ENCODE results near the gene PSMD6.

PSMD6 gene

GRCh38 chr3:64046592-64046991 lies 23.3 kb upstream of the PSMD6 start:
- DNase-seq (ENCODE audit: low read depth in 3 of 3) = no peak

DNA sequence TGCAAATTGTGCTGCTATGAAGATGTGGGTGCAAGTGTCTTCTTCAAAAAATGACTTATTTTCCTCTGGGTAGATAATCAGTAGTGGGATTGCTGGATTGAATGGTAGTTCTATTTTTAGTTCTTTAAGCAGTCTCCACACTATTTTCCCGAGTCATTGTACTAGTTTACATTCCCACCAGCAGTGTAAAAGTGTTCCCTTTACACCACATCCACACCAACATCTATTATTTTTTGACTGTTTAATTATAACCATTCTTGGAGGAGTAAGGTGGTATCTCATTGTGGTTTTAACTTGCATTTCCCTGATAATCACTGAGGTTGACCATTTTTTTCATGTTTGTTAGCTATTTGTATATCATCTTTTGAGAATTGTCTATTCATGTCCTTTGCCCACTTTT lies 19.7 kb upstream of the PSMD6 start:
- no peak for DNase-seq (ENCODE audit: low read depth in 3 of 3)

- DNase-seq (ENCODE audit: low read depth in 3 of 3) = no peak
Observed at GRCh38 chr3:64039981-64040733, 16.9 kb upstream of the PSMD6 start.

- no peak for DNase-seq (ENCODE audit: low read depth in 3 of 3)
Observed at GRCh38 chr3:64039332-64039731, 16.0 kb upstream of the PSMD6 start.

GRCh38 chr3:64038253-64038767 lies 15.0 kb upstream of the PSMD6 start:
- no peak for DNase-seq (ENCODE audit: low read depth in 3 of 3)

- no peak for DNase-seq (ENCODE audit: low read depth in 3 of 3)
Observed at GRCh38 chr3:64037084-64037483, 13.8 kb upstream of the PSMD6 start.

- DNase-seq (ENCODE audit: low read depth in 3 of 3) = no peak
Observed at GRCh38 chr3:64033069-64033468, 9.8 kb upstream of the PSMD6 start.

DNA sequence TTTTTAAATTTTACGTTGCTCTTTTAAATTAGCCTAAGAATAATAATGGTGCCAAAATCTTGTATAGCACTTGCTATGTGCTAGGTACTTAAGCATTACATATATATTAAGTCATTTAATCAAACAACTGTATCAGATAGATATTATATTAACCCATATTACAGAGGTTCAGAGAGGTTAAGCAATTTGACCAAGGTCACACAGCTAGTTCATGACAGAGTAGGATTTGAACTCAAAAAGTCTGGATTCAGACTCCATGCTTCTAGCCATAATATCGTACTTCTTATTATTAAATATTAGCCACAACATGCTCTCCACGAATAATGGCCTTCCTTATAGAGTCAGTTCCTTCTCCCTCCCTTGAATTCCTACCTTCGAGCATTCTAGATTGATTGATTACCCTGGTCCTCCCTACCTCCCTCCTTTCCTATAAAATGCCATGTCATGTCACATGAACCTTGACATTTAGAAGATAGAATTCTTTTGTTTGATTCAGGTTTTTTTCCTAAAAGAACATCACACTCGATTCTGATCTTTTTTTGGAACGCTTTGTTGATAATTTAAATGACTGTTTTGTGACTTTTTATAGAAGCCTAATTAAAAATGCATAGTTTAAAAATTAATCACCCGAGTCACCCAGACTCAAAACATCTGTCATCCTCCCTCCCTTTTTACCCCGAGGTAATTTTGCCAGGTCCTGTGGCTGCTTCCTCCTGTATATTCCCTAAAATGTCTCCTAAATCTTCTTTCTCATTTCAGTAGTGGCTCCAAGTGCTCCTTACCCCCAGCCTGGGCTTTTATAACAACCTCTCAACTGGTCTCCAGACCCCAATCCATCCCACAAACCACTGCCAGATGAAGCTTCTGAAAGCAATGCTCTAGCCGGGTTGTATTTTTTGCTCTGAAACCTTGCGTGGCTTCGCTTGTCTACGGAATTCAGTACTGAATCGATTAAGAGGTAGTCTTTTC lies 8.5 kb upstream of the PSMD6 start:
- no peak for DNase-seq (ENCODE audit: low read depth in 3 of 3)

DNA sequence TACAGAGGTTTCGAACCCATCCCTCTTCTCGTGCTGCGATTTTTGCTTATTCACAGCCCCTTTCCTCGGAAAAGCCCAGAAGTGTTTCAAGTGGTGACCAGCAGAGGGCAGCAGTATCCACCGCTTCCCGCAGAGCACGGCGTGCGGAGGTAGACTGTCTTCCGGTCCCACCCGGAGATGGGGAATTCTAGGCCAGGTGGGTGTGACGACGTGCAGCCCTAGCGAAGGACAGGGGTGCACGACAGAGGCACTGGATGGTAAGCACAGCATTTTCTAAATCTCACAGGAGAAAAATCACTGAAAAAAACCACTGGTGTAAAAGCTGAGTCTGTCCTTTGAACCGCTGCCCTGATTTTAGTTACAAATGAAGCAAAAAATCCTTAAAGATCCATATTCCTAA lies 7.4 kb upstream of the PSMD6 start:
- DNase-seq (ENCODE audit: low read depth in 3 of 3) = peak; percentile 64 to 78 (median 69)

GRCh38 chr3:64029287-64029686 lies 6.0 kb upstream of the PSMD6 start:
- no peak for DNase-seq (ENCODE audit: low read depth in 3 of 3)

DNA sequence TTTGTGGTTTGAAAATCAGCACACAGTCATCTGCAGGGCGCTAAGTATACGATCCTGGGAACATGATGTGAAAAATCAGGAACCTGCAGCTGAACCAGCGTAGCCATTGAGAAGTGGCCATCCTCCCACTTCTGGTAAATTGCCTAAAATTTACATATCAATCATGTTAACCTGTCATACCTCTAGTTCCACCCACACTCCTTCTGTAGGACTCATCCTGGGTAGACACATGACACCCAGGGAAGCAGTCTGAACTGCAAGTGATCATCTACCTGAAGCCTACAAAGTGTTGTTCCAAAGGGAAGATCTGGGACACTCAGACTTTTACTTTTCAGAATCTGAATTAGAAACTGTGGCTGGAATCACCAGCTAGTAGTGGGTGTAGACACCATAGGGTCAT lies 5.5 kb upstream of the PSMD6 start:
- DNase-seq (ENCODE audit: low read depth in 3 of 3) = no peak

DNA sequence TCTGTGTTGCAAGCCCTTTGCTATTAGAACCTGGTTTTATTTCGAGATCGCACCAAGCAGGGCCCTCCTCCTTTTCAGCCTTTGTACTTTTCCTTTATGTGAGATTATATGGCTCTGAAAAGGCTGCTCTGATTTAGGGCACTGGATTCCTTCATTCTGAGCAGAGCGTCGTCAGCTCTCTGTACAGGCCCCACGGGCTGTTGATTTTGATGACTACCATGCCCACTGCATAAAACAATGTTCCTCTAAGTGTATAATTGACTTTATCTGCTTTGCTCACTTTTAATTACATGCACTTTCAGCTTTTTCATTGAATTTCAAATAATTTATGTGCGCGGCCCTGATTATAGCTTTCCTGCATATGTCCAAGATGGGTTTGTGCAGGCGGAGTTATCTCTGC lies 4.4 kb upstream of the PSMD6 start:
- DNase-seq (ENCODE audit: low read depth in 3 of 3) = no peak

DNA sequence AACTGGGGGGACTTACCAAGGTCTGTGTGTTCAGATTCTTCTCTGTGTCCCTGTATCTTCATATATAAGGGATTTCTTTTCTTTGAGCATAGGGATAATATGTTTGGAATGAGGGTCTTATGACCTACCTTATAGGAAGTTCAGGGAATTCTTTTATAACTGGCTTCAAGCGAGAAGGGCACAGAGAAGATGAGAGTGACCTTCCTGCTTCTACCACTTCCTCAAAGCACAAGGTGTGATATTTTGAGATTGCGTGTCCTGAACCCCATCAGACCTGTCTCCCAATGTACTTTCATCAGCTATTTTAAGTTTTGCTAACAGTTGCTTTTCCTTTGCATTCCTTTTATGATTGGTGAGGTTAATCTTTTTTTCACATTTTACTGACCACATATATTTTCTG lies 3.1 kb upstream of the PSMD6 start:
- no peak for DNase-seq (ENCODE audit: low read depth in 3 of 3)

GRCh38 chr3:64023861-64024223 lies 548 bp upstream of the PSMD6 start:
- DNase-seq (ENCODE audit: low read depth in 3 of 3) = no peak

DNA sequence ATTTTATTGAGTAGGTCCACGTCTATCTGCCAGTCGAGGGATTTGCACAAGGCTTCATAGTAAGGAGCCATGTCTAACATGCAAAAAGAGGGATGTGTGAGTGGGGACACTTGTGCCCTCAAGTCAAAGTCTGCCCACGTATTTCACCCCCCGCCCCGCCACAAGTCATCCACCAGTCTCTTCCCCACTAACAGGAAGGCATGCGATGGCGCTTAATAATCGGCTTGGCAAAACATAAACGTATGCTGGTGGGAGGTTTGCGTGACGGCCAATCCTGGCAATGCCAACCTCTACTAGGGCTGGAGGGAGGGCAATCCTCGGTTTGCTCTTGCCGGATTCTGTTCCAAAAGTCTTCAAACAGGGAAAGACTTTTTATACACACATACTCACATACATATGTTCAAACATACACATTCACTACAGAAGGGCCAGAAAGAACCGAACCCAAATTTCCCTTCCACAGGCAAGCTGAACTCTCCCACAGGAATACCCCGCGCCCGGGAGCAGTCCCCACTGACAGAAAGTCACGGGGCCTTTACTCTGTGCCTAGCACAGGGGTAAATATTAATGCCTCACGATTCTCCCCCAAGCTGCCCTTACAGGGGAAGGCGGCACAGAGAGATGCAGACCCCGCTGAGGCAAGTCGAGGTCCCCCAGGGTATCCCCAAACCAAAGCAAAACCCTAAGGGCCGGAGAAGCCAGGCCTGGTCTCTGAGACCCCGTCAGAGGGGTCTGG lies 675 bp downstream of the PSMD6 start:
- peak in 1 of 3 experiments; percentile 4 for DNase-seq (ENCODE audit: low read depth in 3 of 3)

DNA sequence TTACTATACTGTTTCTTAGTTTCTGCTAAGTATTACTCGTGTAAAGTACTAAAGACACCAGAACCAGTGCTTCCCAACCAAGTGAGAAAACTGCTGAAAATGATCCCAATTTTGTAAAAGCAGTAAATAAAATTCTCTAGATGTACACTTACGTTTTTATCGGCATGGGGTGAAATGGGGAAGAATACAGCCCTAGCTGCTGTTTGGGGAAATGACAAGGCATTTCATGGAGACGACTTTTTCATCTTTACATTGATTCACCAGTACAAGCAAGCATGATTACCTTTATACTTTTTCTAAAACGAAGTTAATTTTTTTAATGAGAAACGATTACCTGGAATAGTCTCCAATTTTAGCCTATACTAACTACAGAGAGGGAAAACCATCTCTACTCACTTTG lies 1.4 kb downstream of the PSMD6 start:
- DNase-seq (ENCODE audit: low read depth in 3 of 3) = no peak

DNA sequence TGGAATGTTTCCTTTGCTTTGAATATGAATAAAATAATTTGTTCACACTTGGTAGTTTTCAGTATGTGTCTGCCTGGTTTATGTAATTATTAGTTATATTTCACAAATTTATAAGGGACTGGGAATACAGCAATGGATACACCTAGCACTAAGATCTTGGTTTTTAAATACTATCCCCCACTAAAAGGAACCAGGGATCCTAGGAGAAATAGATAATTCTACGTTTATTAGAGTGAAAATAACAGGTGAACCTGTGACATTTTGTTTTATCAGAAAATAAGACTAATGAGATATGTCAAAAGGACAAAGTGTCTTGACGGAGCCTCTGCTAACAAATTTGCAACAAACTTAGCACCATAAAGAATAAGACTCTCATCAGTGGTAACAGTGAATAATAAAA lies 3.4 kb downstream of the PSMD6 start:
- DNase-seq (ENCODE audit: low read depth in 3 of 3) = no peak

DNA sequence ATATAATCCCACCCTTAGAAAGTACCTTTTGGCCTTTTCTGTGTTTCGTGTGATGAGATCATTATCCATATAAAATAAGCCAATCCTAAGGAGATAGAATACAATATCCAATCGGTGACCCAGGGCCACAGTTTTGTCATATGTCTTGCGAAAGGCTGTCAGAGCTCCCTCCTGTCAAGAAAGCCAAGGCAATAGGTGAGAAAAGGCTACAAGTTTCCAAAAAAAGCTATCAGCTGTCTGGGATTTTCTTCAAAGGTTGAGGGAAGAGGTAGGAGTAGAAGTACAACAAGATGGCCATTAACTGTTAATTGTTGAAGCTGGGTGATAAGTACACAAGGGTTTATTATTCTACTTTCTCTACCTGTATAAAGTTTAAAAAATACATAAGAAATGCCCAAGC lies 4.0 kb downstream of the PSMD6 start:
- DNase-seq (ENCODE audit: low read depth in 3 of 3) = no peak

GRCh38 chr3:64016941-64017620 lies 6.2 kb downstream of the PSMD6 start:
- DNase-seq (ENCODE audit: low read depth in 3 of 3) = no peak

- DNase-seq (ENCODE audit: low read depth in 3 of 3) = no peak
Observed at GRCh38 chr3:64011685-64012084, 11.6 kb downstream of the PSMD6 start.

- DNase-seq (ENCODE audit: low read depth in 3 of 3) = no peak
Observed at GRCh38 chr3:64010199-64010598, 13.1 kb downstream of the PSMD6 start.

GRCh38 chr3:64009528-64009927 lies 13.8 kb downstream of the PSMD6 start:
- DNase-seq (ENCODE audit: low read depth in 3 of 3) = no peak

Data from stimulated activated CD4-positive, alpha-beta T cell treated with anti-CD3 and anti-CD28 coated beads, TNF-alpha, amount 100 ng/mL, for 24 hours (primary cell).